HL-60 (cell line): ENCODE measurements around the gene ADAMTS14.

Experiments used
- DNase-seq, 2 experiments: peaks; one replicate each; pipeline ENCODE4 v3.0.0-alpha.2; 2010 to 2020; ENCODE audit warnings: low read depth in 1 of 2, low spot score in 1 of 2
- H3K27ac ChIP-seq: fragments of 250-450 bp; sonication (Bioruptor Pico); replicated peaks from 2 replicates; pipeline ENCODE4 v1.5.1; 2020; ENCODE audit warnings: mild to moderate bottlenecking, moderate library complexity
- H3K27me3 ChIP-seq: fragments of 250-450 bp; sonication (Bioruptor Pico); 2 replicates; pipeline ENCODE4 v1.5.1; 2021; ENCODE audit warnings: mild to moderate bottlenecking, moderate library complexity; ENCODE audit not compliant: insufficient read depth, poor library complexity, severe bottlenecking
- H3K4me3 ChIP-seq: replicated peaks from 2 replicates; pipeline ENCODE4 v1.5.1; 2011; ENCODE audit warnings: mild to moderate bottlenecking, control low read depth, low read length; ENCODE audit not compliant: insufficient read depth
- CTCF ChIP-seq: IDR thresholded peaks from one replicate; pipeline ENCODE4 v1.5.1; 2011; ENCODE audit warnings: low read length, control low read depth, inconsistent platforms; ENCODE audit not compliant: insufficient read depth
- GABPA ChIP-seq: IDR thresholded peaks from 2 replicates; pipeline ENCODE4 v1.6.1; 2012; ENCODE audit warnings: low read depth
- POLR2AphosphoS5 ChIP-seq: IDR thresholded peaks from 2 replicates; pipeline ENCODE4 v1.6.1; 2012; ENCODE audit warnings: low read depth
- REST ChIP-seq: IDR thresholded peaks from 2 replicates; pipeline ENCODE4 v1.6.1; 2012; ENCODE audit warnings: low read depth; ENCODE audit not compliant: insufficient replicate concordance
- SPI1 ChIP-seq: IDR thresholded peaks from 2 replicates; pipeline ENCODE4 v1.6.1; 2012; ENCODE audit warnings: low read depth, mild to moderate bottlenecking, borderline replicate concordance

The ADAMTS14 gene

GRCh38 chr10:70714951-70715350, 42.6 kb downstream of the ADAMTS14 start:
- Histone ChIP-seq H3K27ac (no peak overlapping the region), H3K4me3 (no peak overlapping the region), H3K27me3 (no peaks in the 10 kb centered on the region)
- DNase-seq, result no peak
- TF ChIP-seq CTCF (no peak), POLR2AphosphoS5 (no peak), GABPA (no peak), SPI1 (no peak), REST (no peak)

- peak; percentile 33 to 76 for DNase-seq
- H3K27ac ChIP-seq, result peak overlapping the region; percentile 20; the same call in 1 of the 2 replicates
- H3K27me3 ChIP-seq, result no peaks in the 10 kb centered on the region
- H3K4me3 ChIP-seq, result no peak overlapping the region
- TF ChIP-seq SPI1 (peak; percentile 52; the same call in 1 of the 2 replicates), REST (no peak)
Observed at GRCh38 chr10:70715853-70716795, 43.8 kb downstream of the ADAMTS14 start.

- H3K4me3 ChIP-seq, result no peak overlapping the region
- no peak for DNase-seq
- TF ChIP-seq CTCF (no peak), POLR2AphosphoS5 (no peak), GABPA (no peak), REST (no peak), SPI1 (no peak)
- no peaks in the 10 kb centered on the region for H3K27me3 ChIP-seq
- no peak overlapping the region for H3K27ac ChIP-seq
Observed at GRCh38 chr10:70722820-70723424, 50.6 kb downstream of the ADAMTS14 start.
